HFF-Myc (cell line): Measurements from ENCODE around the gene CA10.

Source experiments
- DNase-seq: peaks from one replicate; pipeline ENCODE4 v3.0.0-alpha.2; 2011; ENCODE audit warnings: low read depth; ENCODE audit errors: extremely low read depth
- H3K4me3 ChIP-seq: replicated peaks from 2 replicates; pipeline ENCODE4 v1.5.1; 2011; ENCODE audit warnings: low read depth, mild to moderate bottlenecking, control low read depth, low read length
- CTCF ChIP-seq: IDR thresholded peaks from 2 replicates; pipeline ENCODE4 v1.5.1; 2012; ENCODE audit warnings: mild to moderate bottlenecking, low read depth, low read length, control low read depth; ENCODE audit errors: missing control alignments

Gene CA10

DNA sequence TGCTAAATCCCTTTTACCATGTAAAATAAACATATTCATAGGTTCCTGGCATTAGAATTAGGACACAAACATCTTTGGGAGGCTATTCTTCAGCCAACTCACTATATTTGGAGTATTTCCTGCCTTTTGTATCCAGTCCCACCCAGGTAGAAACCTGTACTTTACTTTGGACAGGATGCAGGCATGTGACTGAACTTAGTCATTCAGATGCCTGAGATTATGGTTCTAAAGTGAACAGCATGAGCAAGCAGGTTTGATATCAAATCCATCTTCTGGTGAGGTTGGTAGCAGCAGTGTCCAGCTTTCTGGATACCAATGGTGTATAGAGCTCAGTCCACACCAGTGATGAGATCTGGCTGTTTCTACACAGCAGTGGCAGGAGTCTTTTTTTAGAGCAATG lies 20.2 kb downstream of the CA10 start:
- no peak overlapping the region for H3K4me3 ChIP-seq
- no peak for DNase-seq
- no peak for TF ChIP-seq CTCF

DNA sequence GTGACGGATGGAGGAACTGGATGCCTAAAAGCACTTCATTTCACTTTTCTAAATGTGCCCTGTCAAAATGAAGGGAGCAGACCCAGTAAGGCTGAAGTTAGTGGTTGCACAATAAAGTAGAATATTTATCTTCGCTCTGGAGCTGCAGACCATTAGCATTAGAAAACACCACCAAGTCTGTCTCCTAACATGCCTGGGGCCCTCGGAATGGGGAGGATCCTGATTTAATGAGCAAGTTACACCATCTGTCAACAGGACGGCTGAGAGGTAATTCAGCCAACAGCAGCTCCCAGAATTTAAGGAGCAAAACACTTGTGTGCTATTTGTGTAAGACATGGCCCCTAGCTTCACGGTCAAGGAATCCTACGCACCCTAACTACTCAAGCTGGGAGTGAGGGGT lies 22.3 kb downstream of the CA10 start:
- H3K4me3 ChIP-seq, result no peak overlapping the region
- no peak for TF ChIP-seq CTCF
- DNase-seq, result no peak

- TF ChIP-seq CTCF, result no peak
- H3K4me3 ChIP-seq, result no peak overlapping the region
- no peak for DNase-seq
Observed at GRCh38 chr17:52134641-52135040, 23.9 kb downstream of the CA10 start.

- DNase-seq, result no peak
- no peak for TF ChIP-seq CTCF
Observed at GRCh38 chr17:52128721-52129120, 29.8 kb downstream of the CA10 start.

DNA sequence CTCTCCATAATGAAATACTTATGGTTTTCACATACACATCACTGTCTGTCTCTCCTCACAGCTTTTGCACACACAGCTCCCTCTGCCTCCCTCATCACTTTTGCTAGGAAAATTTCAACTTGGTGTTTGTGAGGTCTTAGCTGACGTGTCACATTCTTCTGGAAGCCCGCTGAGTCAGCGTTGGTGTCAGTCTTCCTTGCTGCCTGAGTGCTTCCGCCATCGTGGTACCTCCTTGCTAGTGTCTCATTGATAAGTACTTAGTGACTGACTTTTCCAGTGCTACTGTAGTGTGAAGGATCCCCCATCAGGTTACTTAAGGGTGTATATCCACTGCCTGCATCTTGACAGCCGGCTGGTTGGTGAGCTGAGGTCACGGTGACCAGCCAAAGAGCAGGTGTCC lies 33.5 kb downstream of the CA10 start:
- H3K4me3 ChIP-seq, result no peak overlapping the region
- TF ChIP-seq CTCF, result no peak
- DNase-seq, result no peak

More at GRCh38 chr17:52128721-52129120, 29.8 kb downstream of the CA10 start:
- no peak overlapping the region for H3K4me3 ChIP-seq

DNA sequence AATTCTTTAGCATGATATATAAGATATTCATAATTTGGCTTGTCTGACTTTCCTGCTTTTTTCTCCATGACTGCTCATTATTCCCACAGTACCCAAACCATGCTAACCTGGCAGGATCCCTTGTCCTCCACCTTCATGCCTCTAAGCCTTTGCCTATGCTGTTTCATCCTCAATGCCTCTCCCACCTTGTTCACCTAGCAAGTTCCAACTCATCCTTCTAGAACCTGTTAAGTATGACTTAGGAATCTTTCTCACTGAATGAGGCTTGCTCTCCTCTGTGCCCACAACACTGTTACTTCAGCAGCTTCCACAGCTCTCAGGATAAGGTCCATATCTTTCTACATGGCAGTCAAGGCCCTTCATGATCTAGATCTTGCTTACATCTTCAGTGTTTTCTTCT lies 34.0 kb downstream of the CA10 start:
- no peak for DNase-seq
- TF ChIP-seq CTCF, result no peak
- no peak overlapping the region for H3K4me3 ChIP-seq

GRCh38 chr17:52120465-52120864 lies 38.0 kb downstream of the CA10 start:
- no peak for DNase-seq
- H3K4me3 ChIP-seq, result no peak overlapping the region
- no peak for TF ChIP-seq CTCF
